Measurements from ENCODE around the gene GMCL1.

DNA sequence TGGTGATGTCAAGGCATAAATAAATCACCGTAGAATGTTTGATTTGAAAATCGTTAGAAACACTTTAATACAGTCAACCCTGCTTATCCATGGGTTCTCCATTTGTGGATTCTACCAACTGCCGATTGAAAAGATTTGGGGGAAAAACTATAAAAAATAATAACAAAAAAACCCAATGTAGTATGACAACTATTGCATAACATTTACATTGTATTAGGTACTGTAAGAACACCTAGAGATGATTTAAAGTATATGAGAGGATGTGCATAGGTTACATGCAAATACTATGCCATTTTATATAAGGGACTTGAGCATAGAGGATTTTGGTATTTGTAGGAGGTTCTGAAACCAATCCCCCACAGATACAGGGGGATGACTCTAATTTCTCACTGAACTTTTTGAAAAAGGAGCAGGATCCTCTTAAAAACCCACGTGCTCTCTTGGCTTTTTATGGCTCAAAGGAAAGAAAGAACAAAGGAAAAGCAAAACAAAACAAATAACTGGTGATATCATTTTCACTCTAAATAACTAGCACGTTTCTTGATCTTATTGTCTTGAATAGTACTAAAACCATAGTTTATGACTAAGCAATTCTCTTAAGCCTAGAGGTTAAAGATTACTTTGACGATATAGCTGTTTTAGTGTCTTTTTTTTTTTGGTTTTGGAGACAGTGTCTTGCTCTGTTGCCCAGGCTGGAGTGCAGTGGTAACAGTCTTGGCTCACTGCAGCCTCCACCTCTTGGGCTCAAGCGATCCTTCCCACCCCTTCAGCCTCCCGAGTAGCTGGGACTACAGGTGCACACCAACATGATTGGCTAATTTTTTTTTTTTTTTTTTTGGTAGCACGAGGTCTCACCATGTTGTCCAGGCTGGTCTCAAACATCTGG, 17.0 kb downstream of the GMCL1 start:
- TF ChIP-seq, protein P1, sequence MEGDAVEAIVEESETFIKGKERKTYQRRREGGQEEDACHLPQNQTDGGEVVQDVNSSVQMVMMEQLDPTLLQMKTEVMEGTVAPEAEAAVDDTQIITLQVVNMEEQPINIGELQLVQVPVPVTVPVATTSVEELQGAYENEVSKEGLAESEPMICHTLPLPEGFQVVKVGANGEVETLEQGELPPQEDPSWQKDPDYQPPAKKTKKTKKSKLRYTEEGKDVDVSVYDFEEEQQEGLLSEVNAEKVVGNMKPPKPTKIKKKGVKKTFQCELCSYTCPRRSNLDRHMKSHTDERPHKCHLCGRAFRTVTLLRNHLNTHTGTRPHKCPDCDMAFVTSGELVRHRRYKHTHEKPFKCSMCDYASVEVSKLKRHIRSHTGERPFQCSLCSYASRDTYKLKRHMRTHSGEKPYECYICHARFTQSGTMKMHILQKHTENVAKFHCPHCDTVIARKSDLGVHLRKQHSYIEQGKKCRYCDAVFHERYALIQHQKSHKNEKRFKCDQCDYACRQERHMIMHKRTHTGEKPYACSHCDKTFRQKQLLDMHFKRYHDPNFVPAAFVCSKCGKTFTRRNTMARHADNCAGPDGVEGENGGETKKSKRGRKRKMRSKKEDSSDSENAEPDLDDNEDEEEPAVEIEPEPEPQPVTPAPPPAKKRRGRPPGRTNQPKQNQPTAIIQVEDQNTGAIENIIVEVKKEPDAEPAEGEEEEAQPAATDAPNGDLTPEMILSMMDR (IDR thresholded peaks at IDR 0.05; ENCODE audit: low read length): no peak
- TF ChIP-seq EZH2 (IDR thresholded peaks at IDR 0.05; ENCODE audit: borderline replicate concordance, low read length): no peak
